GM12874 (cell line): ENCODE results near the gene CD300LB.

Experiments used
- CTCF ChIP-seq: IDR thresholded peaks from 2 replicates; pipeline ENCODE4 v1.5.1; 2011; ENCODE audit warnings: low read depth, mild to moderate bottlenecking, control low read depth, low read length, moderate library complexity; ENCODE audit not compliant: insufficient read depth

The CD300LB gene

GRCh38 chr17:74513987-74514631, 17.2 kb downstream of the CD300LB start:
- no peak for TF ChIP-seq CTCF

GRCh38 chr17:74512624-74513091, 18.6 kb downstream of the CD300LB start:
- no peak for TF ChIP-seq CTCF

GRCh38 chr17:74512036-74512435, 19.2 kb downstream of the CD300LB start:
- TF ChIP-seq CTCF: no peak

- TF ChIP-seq CTCF: no peak
Observed at GRCh38 chr17:74508156-74508555, 23.1 kb downstream of the CD300LB start.

- no peak for TF ChIP-seq CTCF
Observed at GRCh38 chr17:74502861-74503260, 28.4 kb downstream of the CD300LB start.

- TF ChIP-seq CTCF: no peak
Observed at GRCh38 chr17:74499992-74500391, 31.3 kb downstream of the CD300LB start.

- no peak for TF ChIP-seq CTCF
Observed at GRCh38 chr17:74497471-74497870, 33.8 kb downstream of the CD300LB start.

GRCh38 chr17:74493331-74493833, 37.9 kb downstream of the CD300LB start:
- TF ChIP-seq CTCF: peak; percentile 85
